RWPE1 (cell line): ENCODE data around the gene EDN3.

Experiments used
- CTCF ChIA-PET: fragments of 350-600 bp; sonication (Branson Sonifier 250); formaldehyde crosslinking; extraction: SDS; loops from one replicate; lab custom pipeline; 2021; lab: Yijun Ruan, JAX
- POLR2A ChIA-PET: fragments of 400-600 bp; formaldehyde crosslinking; extraction: SDS; loops from one replicate; lab custom pipeline; 2020; ENCODE audit warnings: antibody characterized with exemption; ENCODE audit not compliant: low non-redundant PET; lab: Yijun Ruan, JAX
- DNase-seq: peaks from one replicate; pipeline ENCODE4 v3.0.0; 2012; ENCODE audit warnings: low spot score
- H3K27ac ChIP-seq: fragments of 450-650 bp; 2 replicates; pipeline ENCODE4 v1.5.1; 2017
- TF ChIP-seq, protein P1 (sequence below): fragments of 450-650 bp; conservative IDR thresholded peaks from 2 replicates; pipeline ENCODE4 v1.5.1; 2017; ENCODE audit warnings: low read depth, mild to moderate bottlenecking

The EDN3 gene

DNA sequence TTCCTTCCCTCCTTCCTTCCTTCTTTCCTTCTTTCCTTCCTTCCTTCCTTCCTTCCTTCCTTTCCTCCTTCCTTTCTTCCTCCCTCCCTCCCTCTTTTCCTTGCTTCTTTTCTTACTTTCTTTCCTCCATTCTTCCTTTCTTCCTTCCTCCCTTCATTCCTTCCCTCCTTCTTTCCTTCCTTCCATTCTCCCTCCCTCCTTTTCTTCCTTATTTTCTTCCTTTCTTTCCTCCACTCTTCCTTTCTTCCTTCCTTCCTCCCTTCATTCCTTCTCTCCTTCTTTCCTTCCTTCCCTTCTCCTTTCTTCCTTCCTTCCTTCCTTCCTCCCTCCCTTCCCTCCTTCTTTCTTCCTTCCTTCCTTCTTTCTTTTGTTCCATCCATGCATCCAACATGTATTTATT is 35.1 kb upstream of the EDN3 start:
- TF ChIP-seq, protein P1, sequence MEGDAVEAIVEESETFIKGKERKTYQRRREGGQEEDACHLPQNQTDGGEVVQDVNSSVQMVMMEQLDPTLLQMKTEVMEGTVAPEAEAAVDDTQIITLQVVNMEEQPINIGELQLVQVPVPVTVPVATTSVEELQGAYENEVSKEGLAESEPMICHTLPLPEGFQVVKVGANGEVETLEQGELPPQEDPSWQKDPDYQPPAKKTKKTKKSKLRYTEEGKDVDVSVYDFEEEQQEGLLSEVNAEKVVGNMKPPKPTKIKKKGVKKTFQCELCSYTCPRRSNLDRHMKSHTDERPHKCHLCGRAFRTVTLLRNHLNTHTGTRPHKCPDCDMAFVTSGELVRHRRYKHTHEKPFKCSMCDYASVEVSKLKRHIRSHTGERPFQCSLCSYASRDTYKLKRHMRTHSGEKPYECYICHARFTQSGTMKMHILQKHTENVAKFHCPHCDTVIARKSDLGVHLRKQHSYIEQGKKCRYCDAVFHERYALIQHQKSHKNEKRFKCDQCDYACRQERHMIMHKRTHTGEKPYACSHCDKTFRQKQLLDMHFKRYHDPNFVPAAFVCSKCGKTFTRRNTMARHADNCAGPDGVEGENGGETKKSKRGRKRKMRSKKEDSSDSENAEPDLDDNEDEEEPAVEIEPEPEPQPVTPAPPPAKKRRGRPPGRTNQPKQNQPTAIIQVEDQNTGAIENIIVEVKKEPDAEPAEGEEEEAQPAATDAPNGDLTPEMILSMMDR: no peak
- CTCF ChIA-PET: interaction anchor here (0.6 to 1.6 kb wide), 4 partner anchors 10 to 464 kb away, joined by 3 to 7 read pairs (median 4); no protein-coding TSS in a partner anchor
- H3K27ac ChIP-seq: no peak overlapping the region
- no peak for DNase-seq
- POLR2A ChIA-PET: no interaction called here

DNA sequence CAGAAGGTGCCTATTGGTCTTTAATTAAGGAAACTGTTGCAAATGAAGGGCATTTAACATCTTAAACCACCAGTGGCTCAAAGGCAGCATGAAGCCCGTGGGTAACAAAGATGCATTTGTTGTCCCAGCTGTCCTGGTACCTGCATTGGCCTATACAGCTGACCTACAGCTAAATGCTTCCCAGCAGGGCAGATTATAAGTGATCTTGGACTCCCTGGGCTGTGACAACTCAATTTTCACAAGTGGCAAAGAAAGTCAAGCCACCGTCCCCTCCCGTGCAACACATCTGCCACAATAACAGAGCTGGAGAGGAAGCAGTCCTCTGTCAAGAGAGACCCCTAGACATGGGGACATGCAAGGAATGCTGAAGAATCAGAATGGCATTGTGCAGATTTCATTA is 31.5 kb upstream of the EDN3 start:
- no peak overlapping the region for H3K27ac ChIP-seq
- TF ChIP-seq, protein P1: no peak
- no peak for DNase-seq
- ChIA-PET CTCF (interaction anchor here (0.7 kb wide), 1 partner anchor 404 kb away, joined by 3 read pairs; no protein-coding TSS in a partner anchor), POLR2A (no interaction called here)

DNA sequence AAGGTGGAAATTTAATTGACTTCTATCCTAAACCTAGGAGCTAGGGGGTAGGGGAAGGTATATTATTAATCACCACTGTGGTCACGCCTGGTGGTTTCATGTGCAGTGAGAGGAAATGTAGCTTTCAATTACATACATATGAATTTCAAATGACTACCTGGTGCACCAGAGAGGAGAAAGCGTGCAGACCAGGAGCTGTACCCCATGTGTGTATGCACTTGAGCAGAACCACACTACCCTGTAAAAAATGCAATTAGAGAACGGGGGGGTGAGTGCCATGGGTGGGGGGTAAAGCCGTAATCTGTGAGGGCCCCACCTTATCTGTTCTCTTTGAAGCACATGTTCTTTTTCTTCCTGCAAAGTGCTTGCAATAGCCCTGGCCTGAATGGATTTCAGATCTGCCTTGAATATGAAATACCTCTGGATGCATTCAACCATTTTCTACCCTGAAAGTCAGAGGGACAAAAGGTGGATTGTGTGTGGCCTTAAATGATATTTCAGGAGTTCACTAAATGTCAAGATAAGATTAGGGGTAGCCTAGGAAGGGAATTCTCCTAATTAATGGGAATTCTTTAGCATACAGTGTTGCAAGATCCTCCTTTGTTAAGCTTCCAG is 30.9 kb upstream of the EDN3 start:
- ChIA-PET POLR2A (no interaction called here), CTCF (no interaction called here)
- TF ChIP-seq, protein P1: no peak
- no peak for DNase-seq
- no peak overlapping the region for H3K27ac ChIP-seq

DNA sequence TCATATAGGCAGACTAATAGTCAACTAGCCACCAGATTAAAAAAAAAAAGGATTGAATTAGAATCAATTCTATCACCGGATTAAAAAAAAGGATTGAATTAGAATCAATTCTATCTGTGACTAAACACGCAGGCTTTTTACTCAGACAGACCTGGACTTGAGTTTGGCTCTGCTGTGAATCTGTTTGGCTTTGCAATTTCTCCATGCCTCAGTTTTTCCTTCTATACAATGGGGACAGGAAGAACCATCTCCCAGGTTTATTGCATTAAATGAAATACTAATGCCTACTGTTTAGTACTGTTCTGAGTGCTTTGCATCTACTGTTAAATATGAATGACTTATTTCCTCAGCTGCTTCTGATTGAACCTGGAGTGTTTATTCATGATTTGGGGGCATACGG is 30.0 kb upstream of the EDN3 start:
- no peak overlapping the region for H3K27ac ChIP-seq
- ChIA-PET POLR2A (interaction anchor here (0.9 kb wide), 1 partner anchor 14 kb away, joined by 3 read pairs; no protein-coding TSS in a partner anchor), CTCF (interaction anchor here (0.6 kb wide), 1 partner anchor 822 kb away, joined by 3 read pairs; no protein-coding TSS in a partner anchor)
- TF ChIP-seq, protein P1: no peak
- DNase-seq: no peak

DNA sequence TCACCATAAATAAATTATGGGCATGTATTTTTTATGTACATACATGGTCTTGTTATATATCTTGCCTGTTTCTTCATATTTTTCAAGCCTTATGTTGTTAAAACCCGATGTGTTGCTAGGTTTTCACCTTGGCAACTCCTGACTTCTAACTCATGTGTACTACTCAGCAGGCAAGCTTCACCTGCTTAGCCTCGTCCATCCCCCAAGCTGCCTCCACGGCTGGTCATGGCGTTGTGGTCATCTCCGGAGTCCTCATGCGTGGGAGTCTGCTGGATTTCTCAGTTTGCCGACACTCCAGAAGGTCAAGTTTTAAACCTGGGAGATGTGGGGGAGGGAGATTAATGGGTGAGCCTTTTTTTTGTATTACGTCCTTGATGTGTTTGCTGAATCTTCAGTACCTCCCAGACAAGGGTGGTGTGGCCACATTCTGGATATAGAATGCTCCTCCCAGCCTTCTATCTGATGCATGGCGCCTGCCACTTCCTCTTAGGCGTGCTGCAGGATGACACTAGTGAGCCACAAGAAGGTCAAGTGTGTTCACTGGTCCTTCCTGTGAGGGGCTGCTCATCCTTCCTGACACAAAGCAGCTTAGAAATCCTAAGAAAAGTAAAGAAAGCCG is 26.6 kb upstream of the EDN3 start:
- ChIA-PET POLR2A (no interaction called here), CTCF (interaction anchor here (0.6 to 0.7 kb wide), 3 partner anchors 158 to 1498 kb away, joined by 3 to 4 read pairs (median 3); no protein-coding TSS in a partner anchor)
- TF ChIP-seq, protein P1: no peak
- DNase-seq: no peak
- no peak overlapping the region for H3K27ac ChIP-seq

DNA sequence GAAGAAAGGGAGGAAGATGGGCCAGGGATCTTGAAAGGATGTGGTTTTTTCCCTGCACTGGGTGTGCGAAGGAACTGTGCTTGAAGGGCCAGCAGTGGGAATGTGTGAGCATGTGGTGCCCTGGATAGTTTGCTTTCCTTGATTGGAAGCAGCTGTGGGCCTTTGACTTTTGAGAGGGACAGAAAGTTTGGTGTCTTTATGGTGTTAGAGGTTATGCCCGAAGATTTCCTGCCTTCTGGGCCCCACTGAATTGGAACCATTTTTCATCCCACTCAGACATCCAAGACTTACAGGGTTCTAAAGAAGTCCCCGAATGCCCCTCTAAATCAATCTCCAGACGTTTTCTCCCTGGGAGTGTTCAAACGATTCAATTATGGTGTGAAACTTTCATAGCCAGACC is 23.5 kb upstream of the EDN3 start:
- TF ChIP-seq, protein P1: no peak
- no peak for DNase-seq
- POLR2A ChIA-PET: no interaction called here
- CTCF ChIA-PET: interaction anchor here (1.1 kb wide), 1 partner anchor 14 kb away, joined by 3 read pairs; no protein-coding TSS in a partner anchor
- H3K27ac ChIP-seq: no peak overlapping the region
